Hindlimb muscle (tissue), 1 donor: Measurements from ENCODE around the gene PGA4. TPM values are rescaled to one million over a fixed set of nuclear protein-coding genes. Genes with fewer than 3 reads are reported as not detected.
"Not testable (repeated sequence)": the region's sequence is repeated elsewhere in the genome, so short reads cannot be mapped to it uniquely, and the experiment has no call there.

Experiments used
- DNase-seq: peaks from one replicate; pipeline ENCODE4 v3.0.0-alpha.2; 2013
- polyA plus RNA-seq: library from polyadenylated mRNA; unstranded; fragments of 120-200 nt; gene quantifications from one replicate; pipeline ENCODE4 v1.2.1, GENCODE V29; 2013; ENCODE audit not compliant: insufficient read length

Gene PGA4
- polyA plus RNA-seq, 1 donor = 0.44 TPM

- not testable (repeated sequence) for DNase-seq
These were observed 17.6 kb upstream of the PGA4 start for GRCh38 chr11:61204502-61205059.

DNA sequence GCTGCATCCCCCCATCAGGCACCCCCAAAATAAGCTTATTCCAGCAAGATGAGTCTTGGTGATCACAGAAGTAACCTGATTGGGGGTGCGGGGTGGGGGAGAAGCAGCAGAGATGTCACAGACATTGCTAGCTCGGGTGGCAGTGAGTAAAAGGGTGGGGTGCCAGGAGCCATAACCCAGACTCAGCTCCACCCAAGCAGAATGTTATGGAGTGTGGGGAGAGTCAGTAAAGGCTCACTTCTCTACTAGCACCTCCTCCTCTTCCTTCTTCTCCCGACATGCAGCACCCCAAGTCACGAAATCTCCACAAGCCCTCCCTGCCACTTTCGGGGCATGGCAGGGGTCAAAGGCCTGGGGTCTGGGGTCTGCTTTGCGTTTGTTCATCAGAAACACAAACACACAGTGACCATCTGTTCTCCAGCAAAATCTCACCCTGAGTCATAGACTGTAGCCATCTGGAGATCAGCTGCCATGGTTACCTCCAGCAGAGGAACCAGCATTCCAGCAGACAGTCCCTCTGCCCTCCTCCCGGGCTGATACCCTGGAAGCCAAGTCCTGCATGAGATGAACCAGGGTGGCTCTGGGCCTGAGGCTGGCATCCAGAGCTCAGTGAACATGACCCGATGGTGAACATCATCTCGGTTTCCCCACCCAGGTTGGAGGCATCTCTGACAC lies 14.4 kb upstream of the PGA4 start:
- DNase-seq = not testable (repeated sequence)

DNA sequence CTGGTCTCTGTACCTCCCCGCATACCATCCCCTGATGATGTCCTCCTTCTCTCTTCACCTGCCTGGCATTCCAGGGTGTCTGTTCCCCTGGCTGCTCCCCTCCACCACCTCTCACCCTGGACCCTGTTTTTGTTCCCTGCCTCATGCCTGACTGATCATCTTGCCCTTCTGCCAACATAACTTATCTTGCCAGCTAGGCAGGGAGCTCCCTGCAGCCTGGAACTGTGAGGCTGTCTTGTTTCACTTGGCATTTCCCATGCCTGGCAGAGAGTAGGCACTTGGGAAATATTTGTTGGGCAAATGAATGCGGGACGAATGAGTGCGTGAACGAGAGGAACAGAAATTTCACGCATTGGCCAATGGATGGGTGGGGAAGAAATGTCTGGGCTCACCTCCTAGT lies 11.5 kb upstream of the PGA4 start:
- DNase-seq = not testable (repeated sequence)

DNA sequence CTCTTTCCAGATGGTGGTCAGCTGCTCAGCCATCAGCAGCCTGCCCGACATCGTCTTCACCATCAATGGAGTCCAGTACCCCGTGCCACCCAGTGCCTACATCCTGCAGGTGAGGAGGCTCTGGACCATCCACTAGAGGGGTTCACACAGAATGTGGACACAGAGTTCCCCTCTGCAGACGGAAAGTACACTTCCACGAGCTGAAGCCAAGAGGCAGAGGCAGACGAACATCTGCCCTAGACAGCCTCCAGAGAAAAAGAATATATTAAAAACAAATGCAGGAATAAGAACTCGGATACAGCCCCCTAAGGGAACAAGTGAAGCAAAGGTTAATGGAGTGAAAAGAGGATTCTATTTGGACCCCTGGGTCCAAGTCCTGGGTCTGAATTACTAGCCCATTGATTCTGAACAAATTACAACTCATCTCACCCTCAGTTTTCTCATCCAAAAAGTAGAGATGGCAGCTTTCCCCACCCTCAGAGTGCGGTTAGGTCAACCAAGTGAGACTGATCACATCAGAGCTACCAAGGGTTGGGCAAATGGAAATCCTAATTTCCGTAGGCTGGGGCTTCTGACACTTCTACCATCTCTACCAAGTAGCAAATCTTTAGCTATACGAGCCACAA lies 10.7 kb upstream of the PGA4 start:
- DNase-seq = not testable (repeated sequence)

DNA sequence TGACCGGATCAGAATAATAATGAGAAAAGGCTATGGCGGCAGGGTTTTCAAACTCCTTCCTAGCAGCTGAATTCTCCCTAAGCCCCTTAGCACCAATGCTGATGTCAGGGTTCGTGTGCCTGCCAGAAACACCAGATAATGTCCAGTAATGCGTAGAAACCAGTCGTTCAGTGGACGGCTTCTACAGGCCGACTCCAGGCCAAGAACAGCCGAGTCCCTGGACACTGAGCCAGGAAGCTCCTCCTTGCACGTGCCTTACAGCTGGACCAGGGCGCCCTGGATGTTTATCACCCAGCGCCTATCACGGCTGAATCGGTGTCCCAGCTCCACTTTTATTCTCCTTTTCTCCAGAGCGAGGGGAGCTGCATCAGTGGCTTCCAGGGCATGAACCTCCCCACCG lies 9.9 kb upstream of the PGA4 start:
- not testable (repeated sequence) for DNase-seq

GRCh38 chr11:61213711-61214324 lies 8.3 kb upstream of the PGA4 start:
- not testable (repeated sequence) for DNase-seq

GRCh38 chr11:61218306-61218705 lies 3.8 kb upstream of the PGA4 start:
- DNase-seq = not testable (repeated sequence)

- DNase-seq = not testable (repeated sequence)
These were observed 3.1 kb upstream of the PGA4 start for GRCh38 chr11:61219016-61219415.

DNA sequence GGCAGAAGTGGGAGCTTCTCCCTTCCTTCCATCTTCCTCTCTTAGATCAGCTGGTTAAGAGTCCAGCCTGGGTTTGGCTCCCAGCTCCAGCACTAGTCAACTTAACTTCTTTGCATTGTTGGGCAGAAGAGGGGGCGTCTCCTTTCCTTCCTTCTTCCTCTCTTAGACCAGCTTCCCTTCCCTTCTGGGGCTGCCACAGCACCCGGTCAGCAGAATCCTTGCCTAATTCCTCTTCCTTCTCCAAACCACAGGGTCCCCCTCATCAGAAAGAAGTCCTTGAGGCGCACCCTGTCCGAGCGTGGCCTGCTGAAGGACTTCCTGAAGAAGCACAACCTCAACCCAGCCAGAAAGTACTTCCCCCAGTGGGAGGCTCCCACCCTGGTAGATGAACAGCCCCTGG lies 545 bp downstream of the PGA4 start:
- not testable (repeated sequence) for DNase-seq

- DNase-seq = not testable (repeated sequence)
These were observed 4.5 kb downstream of the PGA4 start for GRCh38 chr11:61226457-61227137.

- DNase-seq = not testable (repeated sequence)
These were observed 7.3 kb downstream of the PGA4 start for GRCh38 chr11:61229458-61229857.

DNA sequence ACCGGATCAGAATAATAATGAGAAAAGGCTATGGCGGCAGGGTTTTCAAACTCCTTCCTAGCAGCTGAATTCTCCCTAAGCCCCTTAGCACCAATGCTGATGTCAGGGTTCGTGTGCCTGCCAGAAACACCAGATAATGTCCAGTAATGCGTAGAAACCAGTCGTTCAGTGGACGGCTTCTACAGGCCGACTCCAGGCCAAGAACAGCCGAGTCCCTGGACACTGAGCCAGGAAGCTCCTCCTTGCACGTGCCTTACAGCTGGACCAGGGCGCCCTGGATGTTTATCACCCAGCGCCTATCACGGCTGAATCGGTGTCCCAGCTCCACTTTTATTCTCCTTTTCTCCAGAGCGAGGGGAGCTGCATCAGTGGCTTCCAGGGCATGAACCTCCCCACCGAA lies 8.9 kb downstream of the PGA4 start:
- not testable (repeated sequence) for DNase-seq

GRCh38 chr11:61231585-61231984 lies 9.4 kb downstream of the PGA4 start:
- not testable (repeated sequence) for DNase-seq

DNA sequence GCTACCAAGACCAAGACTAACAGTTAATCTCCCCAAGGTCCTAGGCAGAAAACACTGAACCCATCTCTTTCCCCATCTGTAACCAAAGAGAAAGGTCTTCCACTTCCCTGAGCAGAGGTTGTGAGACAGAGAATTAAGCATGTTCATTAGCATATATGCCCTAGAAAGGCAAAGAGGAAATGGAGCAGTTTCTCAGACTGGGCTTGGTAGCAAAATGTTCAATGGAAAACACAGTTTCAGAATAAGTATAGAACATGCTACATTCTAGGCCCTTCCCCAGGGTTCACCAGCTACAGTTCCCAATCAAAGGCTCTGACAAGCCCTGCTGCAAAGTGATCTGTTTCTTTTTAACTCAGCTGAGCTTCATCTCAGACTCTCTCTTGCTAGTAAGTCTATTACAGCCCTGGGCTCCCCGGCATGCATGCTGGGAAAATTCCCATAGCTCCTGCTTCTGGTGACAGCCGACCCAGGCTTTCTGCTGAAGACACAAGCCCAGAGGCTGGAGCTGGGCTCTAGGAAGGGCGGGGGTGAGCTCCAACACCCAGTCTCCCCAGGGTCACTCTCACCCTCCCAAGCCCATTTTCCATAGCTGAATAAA lies 10.5 kb downstream of the PGA4 start:
- DNase-seq = not testable (repeated sequence)

DNA sequence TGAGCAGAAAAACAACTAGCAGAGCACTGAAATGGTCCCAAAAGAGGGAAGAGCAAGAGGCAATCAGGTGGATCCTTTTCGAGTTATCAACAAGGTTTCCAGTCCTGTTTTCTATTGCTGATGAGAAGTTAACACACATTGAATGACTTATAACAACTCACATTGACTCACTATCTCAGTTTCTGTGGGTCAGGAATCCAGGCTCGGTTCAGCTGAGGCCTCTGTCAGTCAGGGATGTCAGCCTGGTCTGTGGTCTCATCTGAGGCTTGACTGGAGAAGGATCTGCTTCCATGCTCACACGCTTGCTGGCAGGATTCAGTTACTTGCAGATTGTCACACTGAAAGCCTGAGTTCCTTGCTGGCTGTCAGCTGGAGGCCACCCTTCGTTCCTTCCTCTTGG lies 15.0 kb downstream of the PGA4 start:
- not testable (repeated sequence) for DNase-seq

- not testable (repeated sequence) for DNase-seq
These were observed 18.1 kb downstream of the PGA4 start for GRCh38 chr11:61240288-61240687.

DNA sequence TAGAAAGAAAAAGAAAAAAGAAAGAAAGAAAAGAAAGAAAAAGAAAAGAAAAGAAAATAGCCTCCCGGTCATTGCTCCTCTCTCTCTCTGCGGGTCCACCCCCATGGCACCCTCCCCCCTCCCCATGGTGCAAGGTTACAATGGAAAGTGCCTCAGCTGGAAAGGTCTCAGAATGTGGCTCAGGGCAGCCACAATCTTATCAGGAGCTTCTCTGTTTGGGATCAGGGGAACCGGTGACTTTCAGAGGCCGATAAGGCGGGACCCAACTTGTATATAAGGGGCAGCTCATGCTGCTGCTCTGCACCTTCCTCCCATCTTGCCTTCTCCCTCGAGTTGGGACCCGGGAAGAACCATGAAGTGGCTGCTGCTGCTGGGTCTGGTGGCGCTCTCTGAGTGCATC lies 18.7 kb downstream of the PGA4 start, which contains the start of gene PGA5:
TSS of gene PGA5 (plus strand) at position 301 of the 400 bp plus-strand sequence. CDS start at position 353, 52 bp downstream.
- DNase-seq = not testable (repeated sequence)

GRCh38 chr11:61241526-61241925 lies 19.4 kb downstream of the PGA4 start:
- DNase-seq = not testable (repeated sequence)

DNA sequence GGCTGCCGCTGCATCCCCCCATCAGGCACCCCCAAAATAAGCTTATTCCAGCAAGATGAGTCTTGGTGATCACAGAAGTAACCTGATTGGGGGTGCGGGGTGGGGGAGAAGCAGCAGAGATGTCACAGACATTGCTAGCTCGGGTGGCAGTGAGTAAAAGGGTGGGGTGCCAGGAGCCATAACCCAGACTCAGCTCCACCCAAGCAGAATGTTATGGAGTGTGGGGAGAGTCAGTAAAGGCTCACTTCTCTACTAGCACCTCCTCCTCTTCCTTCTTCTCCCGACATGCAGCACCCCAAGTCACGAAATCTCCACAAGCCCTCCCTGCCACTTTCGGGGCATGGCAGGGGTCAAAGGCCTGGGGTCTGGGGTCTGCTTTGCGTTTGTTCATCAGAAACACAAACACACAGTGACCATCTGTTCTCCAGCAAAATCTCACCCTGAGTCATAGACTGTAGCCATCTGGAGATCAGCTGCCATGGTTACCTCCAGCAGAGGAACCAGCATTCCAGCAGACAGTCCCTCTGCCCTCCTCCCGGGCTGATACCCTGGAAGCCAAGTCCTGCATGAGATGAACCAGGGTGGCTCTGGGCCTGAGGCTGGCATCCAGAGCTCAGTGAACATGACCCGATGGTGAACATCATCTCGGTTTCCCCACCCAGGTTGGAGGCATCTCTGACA lies 23.3 kb downstream of the PGA4 start:
- DNase-seq = not testable (repeated sequence)

DNA sequence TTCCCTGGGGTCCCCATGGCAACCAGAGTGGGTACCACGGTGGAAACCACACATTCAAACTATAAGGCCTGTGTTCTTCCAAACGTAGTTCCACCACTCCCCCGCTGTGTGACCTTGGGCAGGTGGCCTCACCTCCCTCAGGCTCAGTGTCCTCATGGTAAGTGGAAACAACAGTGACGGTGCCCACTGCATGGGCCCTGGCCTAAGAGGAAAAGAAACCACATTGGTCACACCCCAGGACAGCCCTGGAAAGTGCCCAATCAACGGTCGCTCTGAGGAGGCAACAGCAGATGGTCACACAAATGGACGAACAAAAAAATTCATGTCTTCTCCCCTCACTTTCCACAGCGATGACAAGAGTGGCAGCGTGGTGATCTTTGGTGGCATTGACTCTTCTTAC lies 25.9 kb downstream of the PGA4 start:
- DNase-seq = not testable (repeated sequence)

- not testable (repeated sequence) for DNase-seq
These were observed 27.1 kb downstream of the PGA4 start for GRCh38 chr11:61249201-61249600.
